Prostate gland (tissue), 2 donors: ENCODE data around the gene SSUH2.
A peak's percentile ranks its signal among the peaks of the same experiment; 100 is the strongest.

Experiments used
- POLR2A ChIP-seq: fragments of 450-650 bp; IDR thresholded peaks from one replicate; pipeline ENCODE4 v1.6.1; 2016; ENCODE audit warnings: antibody characterized with exemption, mild to moderate bottlenecking
- TF ChIP-seq, protein P1 (sequence below), 4 experiments: fragments of 200-600 bp in 2 of 4; fragments of 450-650 bp in 2 of 4; sonication (generic) in 2 of 4; IDR thresholded peaks; 1 replicate in 3 of 4; 2 replicates in 1 of 4; pipeline ENCODE4 v1.5.1; 2016 to 2019; ENCODE audit warnings: antibody characterized with exemption in 4 of 4, mild to moderate bottlenecking in 2 of 4, moderate library complexity in 2 of 4

DNA sequence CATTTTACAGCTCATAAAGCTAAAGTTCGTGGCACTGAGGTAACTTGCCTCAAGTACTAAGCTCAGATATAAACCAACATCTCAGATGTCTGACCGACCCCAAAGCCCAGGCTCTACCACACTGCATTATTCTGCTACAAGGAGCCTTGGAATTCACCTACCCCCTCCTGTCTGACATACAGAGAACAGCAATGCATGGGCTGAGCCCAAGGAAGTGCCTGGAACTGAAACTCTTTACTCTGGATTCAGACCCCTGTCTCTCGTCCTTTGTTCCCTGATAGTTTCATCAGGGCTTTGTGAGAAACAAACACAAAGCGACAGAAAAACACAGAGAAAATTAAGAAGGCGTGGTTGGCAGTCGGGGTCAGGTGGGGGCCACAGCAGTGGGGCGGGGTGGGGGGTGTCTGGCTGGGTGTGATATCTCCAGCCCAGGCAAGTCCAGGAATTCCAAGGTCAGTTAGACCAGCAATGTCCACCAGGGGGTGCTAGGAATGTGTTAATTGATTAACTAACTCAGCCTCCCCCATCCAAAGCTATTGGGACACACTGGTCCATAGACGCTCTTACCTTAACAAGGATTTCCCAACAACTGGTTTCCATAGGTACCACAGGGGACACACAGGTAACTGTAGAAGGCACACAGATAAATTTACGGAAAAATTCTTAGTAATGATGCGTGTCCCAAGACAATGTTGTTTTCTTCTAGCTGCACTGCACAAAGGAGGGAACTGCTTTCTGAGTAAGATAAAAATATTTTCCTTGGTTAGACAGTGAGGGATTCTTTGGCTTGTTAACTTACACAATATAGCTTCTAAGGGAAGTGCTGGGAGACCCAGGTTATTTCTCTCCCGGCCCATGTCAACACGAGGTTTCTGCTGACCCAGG lies 18.8 kb upstream of the SSUH2 start:
- TF ChIP-seq, protein P1, sequence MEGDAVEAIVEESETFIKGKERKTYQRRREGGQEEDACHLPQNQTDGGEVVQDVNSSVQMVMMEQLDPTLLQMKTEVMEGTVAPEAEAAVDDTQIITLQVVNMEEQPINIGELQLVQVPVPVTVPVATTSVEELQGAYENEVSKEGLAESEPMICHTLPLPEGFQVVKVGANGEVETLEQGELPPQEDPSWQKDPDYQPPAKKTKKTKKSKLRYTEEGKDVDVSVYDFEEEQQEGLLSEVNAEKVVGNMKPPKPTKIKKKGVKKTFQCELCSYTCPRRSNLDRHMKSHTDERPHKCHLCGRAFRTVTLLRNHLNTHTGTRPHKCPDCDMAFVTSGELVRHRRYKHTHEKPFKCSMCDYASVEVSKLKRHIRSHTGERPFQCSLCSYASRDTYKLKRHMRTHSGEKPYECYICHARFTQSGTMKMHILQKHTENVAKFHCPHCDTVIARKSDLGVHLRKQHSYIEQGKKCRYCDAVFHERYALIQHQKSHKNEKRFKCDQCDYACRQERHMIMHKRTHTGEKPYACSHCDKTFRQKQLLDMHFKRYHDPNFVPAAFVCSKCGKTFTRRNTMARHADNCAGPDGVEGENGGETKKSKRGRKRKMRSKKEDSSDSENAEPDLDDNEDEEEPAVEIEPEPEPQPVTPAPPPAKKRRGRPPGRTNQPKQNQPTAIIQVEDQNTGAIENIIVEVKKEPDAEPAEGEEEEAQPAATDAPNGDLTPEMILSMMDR (IDR thresholded peaks at IDR 0.05), result peak; percentile 20 to 64 (median 53)
- TF ChIP-seq POLR2A, result no peak
